ENCODE measurements around the gene SOCS1.

The SOCS1 gene

GRCh38 chr16:11259655-11260595 is 3.9 kb upstream of the SOCS1 start:
- no peak for DNase-seq

DNA sequence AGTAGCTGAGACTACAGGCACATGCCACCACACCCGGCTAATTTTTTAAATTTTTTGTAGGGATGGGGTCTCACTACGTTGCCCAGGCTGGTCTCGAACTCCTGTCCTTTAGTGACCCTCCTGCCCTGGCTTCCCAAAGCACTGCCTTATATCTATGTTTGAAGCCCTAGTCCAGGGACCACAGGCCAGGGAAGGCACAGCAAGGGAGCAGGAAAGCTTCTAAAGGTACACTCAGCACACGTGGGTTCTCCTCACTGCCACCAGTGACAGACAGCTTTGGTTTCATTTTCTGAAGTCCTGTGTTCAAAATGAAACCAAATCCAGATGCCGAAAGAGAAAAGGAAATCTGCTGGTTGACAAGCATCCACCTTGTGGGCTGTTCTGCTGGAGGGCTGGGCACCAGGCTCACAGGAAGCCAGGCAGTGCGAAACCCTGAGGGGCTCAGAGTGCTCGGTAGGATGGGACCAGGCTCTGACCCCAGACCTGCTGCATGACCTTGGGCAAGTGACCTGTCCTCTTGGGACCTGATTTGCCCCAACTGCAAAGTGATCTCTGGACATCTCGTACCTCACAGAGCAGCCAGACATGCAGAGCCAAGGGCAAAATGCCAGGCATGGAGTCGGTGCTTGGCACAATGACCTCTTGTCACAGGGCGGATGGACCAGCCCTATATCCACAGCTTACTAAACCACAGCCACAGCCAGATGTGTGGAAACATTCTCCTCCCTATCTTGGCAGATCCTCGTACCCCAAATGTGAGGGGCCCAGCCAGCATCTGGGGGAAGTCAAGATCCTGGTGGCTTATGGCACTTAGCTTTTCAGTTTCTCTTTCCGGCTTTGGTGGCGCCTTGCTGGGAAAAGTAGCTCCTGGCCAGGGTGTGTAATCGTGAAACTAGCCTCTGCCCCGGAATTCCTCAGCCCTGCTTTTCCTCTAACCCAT is 2.8 kb upstream of the SOCS1 start:
- DNase-seq = no peak

GRCh38 chr16:11257131-11257938 is 1.3 kb upstream of the SOCS1 start:
- DNase-seq = peak; percentile 23

DNA sequence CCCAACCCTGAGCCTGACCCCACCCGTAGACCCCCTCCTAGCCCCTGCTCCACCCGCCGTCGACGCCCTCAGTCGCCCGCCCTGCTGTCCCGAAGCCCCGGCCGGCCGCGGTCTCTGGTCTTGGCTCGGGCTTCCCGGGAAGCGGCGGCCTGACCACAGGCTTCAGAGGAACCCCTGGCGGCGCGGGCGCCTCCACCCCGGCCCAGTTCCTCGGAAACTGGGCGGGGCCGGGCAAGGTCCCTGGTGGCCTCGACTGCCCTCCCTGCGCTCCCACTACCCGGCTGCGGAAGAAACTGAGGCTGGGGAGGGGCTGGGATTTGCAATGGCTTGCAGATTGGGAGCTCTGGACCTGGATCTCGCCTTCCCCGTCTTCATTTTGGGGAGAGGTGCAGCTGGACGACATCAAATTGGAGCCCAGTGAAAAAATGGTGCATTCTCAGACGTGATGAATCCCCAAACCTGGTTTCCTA is 692 bp upstream of the SOCS1 start:
- DNase-seq = no peak

- DNase-seq = no peak
Measured at GRCh38 chr16:11254913-11255736, 879 bp downstream of the SOCS1 start.

- no peak for DNase-seq
Measured at GRCh38 chr16:11253995-11254912, 1.8 kb downstream of the SOCS1 start.

GRCh38 chr16:11253009-11253994 is 2.7 kb downstream of the SOCS1 start:
- no peak for DNase-seq

- no peak for DNase-seq
Measured at GRCh38 chr16:11252482-11252931, 3.5 kb downstream of the SOCS1 start.

DNA sequence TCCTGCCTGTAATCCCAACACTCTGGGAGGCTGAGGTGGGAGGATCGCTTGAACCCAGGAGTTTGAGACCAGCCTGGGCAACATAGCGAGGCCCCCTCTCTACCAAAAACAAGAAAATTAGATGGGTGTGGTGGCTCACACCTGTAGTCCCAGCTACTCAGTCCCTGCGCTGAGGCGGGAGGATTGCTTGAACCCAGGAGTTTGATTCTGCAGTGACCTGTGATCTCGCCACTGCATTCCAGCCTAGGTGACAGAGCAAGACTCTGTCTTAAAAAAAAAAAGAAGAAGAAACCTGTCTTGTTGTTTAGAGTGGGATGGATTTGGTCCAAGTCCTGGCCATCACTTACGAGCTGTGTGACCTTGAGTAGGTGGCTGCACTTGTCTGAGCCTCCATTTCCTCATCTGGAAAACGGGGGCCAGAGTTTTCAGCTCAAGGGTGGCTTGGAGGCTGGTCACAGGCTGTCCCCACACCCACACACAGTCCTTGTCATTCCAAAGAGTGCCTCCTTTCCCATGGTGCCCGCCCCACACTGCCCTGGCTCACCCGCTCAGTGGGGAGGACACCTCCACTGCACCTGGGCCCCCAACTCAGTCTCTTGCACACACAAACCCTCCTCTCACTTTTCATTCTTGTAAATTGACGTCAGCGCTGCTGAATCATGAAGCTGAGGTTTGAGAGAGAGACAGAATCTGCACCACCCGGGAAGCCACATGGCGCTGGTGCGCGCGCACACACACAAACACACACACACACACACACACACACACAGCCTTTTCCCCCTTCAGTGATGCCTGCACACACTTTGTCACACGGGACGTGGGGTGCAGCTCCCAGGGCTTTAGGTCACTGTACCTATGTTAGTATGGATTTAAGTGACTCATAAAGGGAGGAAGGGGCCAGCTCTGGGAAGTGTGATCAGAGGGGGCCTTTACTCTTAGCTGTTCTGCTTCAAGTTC is 4.2 kb downstream of the SOCS1 start:
- no peak for DNase-seq

DNA sequence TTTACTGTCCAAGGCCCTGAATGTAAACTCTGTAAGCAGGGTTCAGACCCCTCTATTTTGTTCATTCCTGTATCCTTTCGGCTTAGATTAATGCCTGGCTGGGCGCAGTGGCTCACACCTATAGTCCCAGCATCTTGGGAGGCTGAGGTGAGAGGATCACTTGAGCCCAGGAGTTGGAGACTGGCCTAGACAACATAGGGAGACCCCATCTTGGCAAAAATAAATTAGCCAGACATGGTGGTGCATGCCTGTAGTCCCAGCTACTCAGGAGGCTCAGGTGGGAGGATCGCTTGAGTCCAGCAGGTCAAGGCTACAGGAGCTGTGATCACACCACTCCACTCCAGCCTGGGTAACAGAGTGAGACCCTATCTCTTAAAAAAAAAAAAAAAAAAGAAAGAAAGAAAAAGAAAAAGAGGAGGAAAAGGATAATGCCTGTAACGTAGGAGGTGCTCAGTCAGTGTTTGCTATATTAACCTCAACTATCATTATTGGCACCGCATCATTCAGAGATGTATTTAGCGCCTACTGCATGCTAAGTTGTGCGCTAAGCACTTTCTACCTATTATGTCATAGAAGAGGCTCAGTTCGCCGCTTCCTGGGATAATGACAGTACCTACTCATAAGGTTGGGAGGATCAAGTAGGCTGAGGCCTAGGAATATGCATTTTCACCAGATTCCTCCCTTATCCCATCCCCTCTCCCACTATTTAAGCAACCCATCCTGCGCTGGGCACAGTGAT is 5.0 kb downstream of the SOCS1 start:
- DNase-seq = no peak

- DNase-seq = no peak
Measured at GRCh38 chr16:11250091-11250785, 5.8 kb downstream of the SOCS1 start.

DNA sequence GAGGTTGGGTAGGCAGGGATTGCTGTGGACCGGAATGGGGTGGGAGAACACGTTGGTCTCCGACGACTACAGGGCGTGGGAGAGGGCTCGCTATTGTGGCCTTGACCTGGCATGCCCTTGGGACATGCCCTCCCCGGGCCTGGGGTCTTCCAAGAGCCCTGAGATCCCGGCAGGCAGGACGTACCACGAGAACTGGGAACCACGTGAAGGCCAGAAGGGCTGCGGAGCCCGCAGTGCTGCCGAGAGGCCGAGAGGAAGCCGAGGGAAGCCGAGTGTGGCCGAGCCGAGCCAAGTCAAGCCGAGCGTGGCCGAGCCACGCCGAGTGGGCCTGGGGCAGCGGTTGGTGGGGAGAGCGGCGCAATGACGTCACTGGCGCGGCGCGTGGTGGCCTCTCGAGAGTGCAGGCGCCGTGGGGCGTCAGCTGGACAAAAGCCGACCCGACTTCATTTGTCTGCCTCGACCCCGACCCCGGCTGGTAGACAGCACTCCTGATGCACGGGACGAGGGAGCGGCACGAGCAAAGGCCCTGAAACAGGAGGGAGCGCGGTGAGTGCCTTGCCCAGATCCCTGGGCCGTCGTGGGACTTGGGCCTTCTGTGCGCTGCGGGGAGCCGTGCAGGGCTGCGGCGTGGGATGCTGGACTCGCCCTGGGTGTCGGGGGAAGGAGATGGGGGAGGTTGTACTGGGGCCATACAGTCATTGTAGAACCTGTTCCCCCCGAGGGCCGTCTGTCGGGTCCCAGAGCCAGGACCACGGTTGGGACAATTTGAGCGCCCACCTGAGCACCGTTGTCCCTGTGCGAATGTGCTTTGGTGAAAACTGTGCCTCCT is 6.6 kb downstream of the SOCS1 start:
- DNase-seq = no peak

- no peak for DNase-seq
Measured at GRCh38 chr16:11248133-11248532, 7.9 kb downstream of the SOCS1 start.

GRCh38 chr16:11245988-11246387 is 10.0 kb downstream of the SOCS1 start:
- no peak for DNase-seq

DNA sequence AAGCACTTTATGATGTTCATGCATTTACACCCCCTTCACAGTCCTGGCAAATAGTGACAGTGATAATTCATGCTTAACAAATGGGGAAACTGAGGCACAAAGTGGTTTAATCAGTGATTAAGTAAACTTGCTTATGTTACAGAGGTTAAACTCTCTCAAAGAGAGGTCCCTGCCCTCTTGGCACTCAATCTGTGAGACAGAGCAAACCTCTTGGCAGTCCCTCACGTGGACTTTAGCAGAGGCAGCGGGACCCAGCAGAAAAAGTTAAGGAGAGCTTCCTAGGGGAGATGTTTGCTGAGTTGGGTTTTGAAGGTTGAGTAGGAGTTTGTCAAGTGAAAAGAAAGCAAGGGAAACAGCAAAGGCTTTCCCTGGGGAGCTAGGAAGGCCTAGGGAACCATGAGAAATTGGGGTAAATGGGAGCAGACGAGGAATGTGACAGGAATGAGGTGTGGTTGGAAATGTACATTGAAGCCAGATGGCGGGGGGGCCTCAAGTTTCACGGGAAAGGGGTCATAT is 10.7 kb downstream of the SOCS1 start:
- DNase-seq = no peak
